ENCODE data around the gene RIPOR1. TPM values are rescaled to one million over a fixed set of nuclear protein-coding genes. Genes with fewer than 3 reads are reported as not detected.

Gene RIPOR1
- total RNA-seq, 1 experiment from 2014 or later, result 14.8 TPM

- H3K9me2 ChIP-seq (replicated peaks; ENCODE audit: low read length), result no peaks in the 10 kb centered on the region
- no peaks in the 10 kb centered on the region for H3F3A ChIP-seq (ENCODE audit: low read length, unreplicated experiment)
- ChIA-PET POLR2A (ENCODE audit: unreplicated experiment) (no interaction called here), CTCF (no interaction called here)
- no peaks in the 10 kb centered on the region for H3K27me3 ChIP-seq (ENCODE audit: low read length)
- no peaks in the 10 kb centered on the region for H3K4me1 ChIP-seq (ENCODE audit: insufficient read depth, low read length)
- no peaks in the 10 kb centered on the region for H4K20me1 ChIP-seq (ENCODE audit: low read length)
- no peak overlapping the region for H3K27ac ChIP-seq (ENCODE audit: low read length)
- BruUV-seq (replicated peaks), result no TSS peak
- intact Hi-C loops (cut with micrococcal nuclease), result no loop called here
- no peaks in the 10 kb centered on the region for H3K9me3 ChIP-seq (ENCODE audit: low read length)
- H3K9ac ChIP-seq (ENCODE audit: low read length), result no peak overlapping the region
- DNase-seq, result peak; percentile 32
- no peaks in the 10 kb centered on the region for H3K79me2 ChIP-seq (ENCODE audit: low read length)
- no peak overlapping the region for H2AFZ ChIP-seq (ENCODE audit: low read length)
- H3K4me2 ChIP-seq (ENCODE audit: low read length), result no peak overlapping the region
- no peak overlapping the region for H3K4me3 ChIP-seq (ENCODE audit: low read length)
- TF ChIP-seq CTCF (conservative IDR thresholded peaks at IDR 0.05; ENCODE audit: low read depth, low read length) (no peak), EZH2phosphoT487 (IDR thresholded peaks at IDR 0.05; ENCODE audit: borderline replicate concordance, low read length) (no peak), EZH2 (IDR thresholded peaks at IDR 0.05; ENCODE audit: low read length, unreplicated experiment) (no peak)
- ATAC-seq, result no peak
- H3K36me3 ChIP-seq (ENCODE audit: low read depth, low read length), result no peaks in the 10 kb centered on the region; the same call in 1 of the 2 replicates
Measured at GRCh38 chr16:67490335-67491096, 38.1 kb upstream of the RIPOR1 start.

GRCh38 chr16:67499106-67499505 lies 29.5 kb upstream of the RIPOR1 start:
- no peak for DNase-seq
- Histone ChIP-seq H3K27me3 (ENCODE audit: low read length) (no peaks in the 10 kb centered on the region), H3K4me2 (ENCODE audit: low read length) (no peak overlapping the region), H2AFZ (ENCODE audit: low read length) (no peak overlapping the region), H3K79me2 (ENCODE audit: low read length) (no peaks in the 10 kb centered on the region), H3K27ac (ENCODE audit: low read length) (no peak overlapping the region), H3K4me1 (ENCODE audit: insufficient read depth, low read length) (no peaks in the 10 kb centered on the region), H3K9me3 (ENCODE audit: low read length) (no peaks in the 10 kb centered on the region), H3K4me3 (ENCODE audit: low read length) (no peak overlapping the region), H3K36me3 (ENCODE audit: low read depth, low read length) (no peaks in the 10 kb centered on the region), H4K20me1 (ENCODE audit: low read length) (no peaks in the 10 kb centered on the region), H3F3A (ENCODE audit: low read length, unreplicated experiment) (no peaks in the 10 kb centered on the region), H3K9ac (ENCODE audit: low read length) (no peak overlapping the region), H3K9me2 (replicated peaks; ENCODE audit: low read length) (no peaks in the 10 kb centered on the region)
- no TSS peak for BruUV-seq (replicated peaks)
- intact Hi-C loops (cut with micrococcal nuclease), result no loop called here
- CTCF ChIA-PET, result no interaction called here
- POLR2A ChIA-PET (ENCODE audit: unreplicated experiment), result no interaction called here
- no peak for TF ChIP-seq EZH2phosphoT487 (IDR thresholded peaks at IDR 0.05; ENCODE audit: borderline replicate concordance, low read length)
- TF ChIP-seq EZH2 (IDR thresholded peaks at IDR 0.05; ENCODE audit: low read length, unreplicated experiment), result no peak
- TF ChIP-seq CTCF (conservative IDR thresholded peaks at IDR 0.05; ENCODE audit: low read depth, low read length), result no peak
- ATAC-seq, result no peak

Data from PC-3 (cell line).